H9 (cell line): ENCODE results near the gene NTMT2. TPM values are rescaled to one million over a fixed set of nuclear protein-coding genes. Genes with fewer than 3 reads are reported as not detected.

Experiments used
- DNase-seq: peaks from one replicate; pipeline ENCODE4 v3.0.0-alpha.2; 2017
- H2AFZ ChIP-seq: one replicate; pipeline ENCODE4 v1.6.1; 2013; ENCODE audit warnings: mild to moderate bottlenecking, low read length, control low read depth, moderate library complexity
- H2AK5ac ChIP-seq: 2 replicates; pipeline ENCODE4 v1.6.1; 2013; ENCODE audit warnings: low read length, control low read depth, mixed read lengths; ENCODE audit not compliant: insufficient read length
- H2BK120ac ChIP-seq: one replicate; pipeline ENCODE4 v1.6.1; 2013; ENCODE audit warnings: low read depth, mild to moderate bottlenecking, low read length, control low read depth, inconsistent platforms; ENCODE audit not compliant: poor library complexity, severe bottlenecking
- H2BK12ac ChIP-seq: 2 replicates; pipeline ENCODE4 v1.6.1; 2013; ENCODE audit warnings: low read length, control low read depth, mixed read lengths, low read depth; ENCODE audit not compliant: insufficient read length
- H2BK15ac ChIP-seq: 2 replicates; pipeline ENCODE4 v1.6.1; 2013; ENCODE audit warnings: low read depth, low read length, control low read depth
- H2BK20ac ChIP-seq: one replicate; pipeline ENCODE4 v1.6.1; 2013; ENCODE audit warnings: low read depth, mild to moderate bottlenecking, low read length, control low read depth, inconsistent platforms; ENCODE audit not compliant: poor library complexity, severe bottlenecking
- H2BK5ac ChIP-seq: 2 replicates; pipeline ENCODE4 v1.6.1; 2013; ENCODE audit warnings: low read length, control low read depth, mixed read lengths; ENCODE audit not compliant: insufficient read length
- H3K14ac ChIP-seq: 2 replicates; pipeline ENCODE4 v1.6.1; 2013; ENCODE audit warnings: low read length, control low read depth; ENCODE audit not compliant: insufficient read depth
- H3K18ac ChIP-seq: 2 replicates; pipeline ENCODE4 v1.6.1; 2013; ENCODE audit warnings: low read depth, mild to moderate bottlenecking, mixed read lengths, low read length, control low read depth; ENCODE audit not compliant: insufficient read length
- H3K23ac ChIP-seq: 2 replicates; pipeline ENCODE4 v1.6.1; 2013; ENCODE audit warnings: low read length, control low read depth, mixed read lengths, low read depth; ENCODE audit not compliant: insufficient read length
- H3K23me2 ChIP-seq: 2 replicates; pipeline ENCODE4 v1.6.1; 2013; ENCODE audit warnings: low read depth, mild to moderate bottlenecking, mixed read lengths, low read length, control low read depth; ENCODE audit not compliant: insufficient read length, poor library complexity, severe bottlenecking
- H3K27ac ChIP-seq: 2 replicates; pipeline ENCODE4 v1.5.1; 2013; ENCODE audit warnings: low read length, control low read depth, mixed read lengths, low read depth; ENCODE audit not compliant: insufficient read length
- H3K27me3 ChIP-seq: 2 replicates; pipeline ENCODE4 v1.6.1; 2013; ENCODE audit warnings: low read length, control low read depth, inconsistent platforms; ENCODE audit not compliant: insufficient read depth
- H3K4ac ChIP-seq: 2 replicates; pipeline ENCODE4 v1.6.1; 2013; ENCODE audit warnings: low read depth, mild to moderate bottlenecking, control low read depth, inconsistent platforms, low read length, moderate library complexity
- H3K4me1 ChIP-seq: 2 replicates; pipeline ENCODE4 v1.6.1; 2013; ENCODE audit warnings: low read length, control low read depth, inconsistent platforms; ENCODE audit not compliant: insufficient read depth
- H3K4me2 ChIP-seq: 2 replicates; pipeline ENCODE4 v1.6.1; 2013; ENCODE audit warnings: low read length, control low read depth, mixed read lengths; ENCODE audit not compliant: insufficient read length, insufficient read depth
- H3K56ac ChIP-seq: 2 replicates; pipeline ENCODE4 v1.6.1; 2013; ENCODE audit warnings: low read depth, mild to moderate bottlenecking, mixed read lengths, low read length, control low read depth; ENCODE audit not compliant: insufficient read length
- H3K79me1 ChIP-seq: 2 replicates; pipeline ENCODE4 v1.6.1; 2013; ENCODE audit warnings: low read depth, mild to moderate bottlenecking, moderate library complexity, low read length, control low read depth, inconsistent platforms; ENCODE audit not compliant: insufficient read depth, poor library complexity, severe bottlenecking
- H3K79me2 ChIP-seq: 2 replicates; pipeline ENCODE4 v1.6.1; 2013; ENCODE audit warnings: low read length, control low read depth, inconsistent platforms; ENCODE audit not compliant: insufficient read depth
- H3K9ac ChIP-seq: 2 replicates; pipeline ENCODE4 v1.6.1; 2013; ENCODE audit warnings: low read length, control low read depth, mixed read lengths; ENCODE audit not compliant: insufficient read length; ENCODE audit errors: extremely low read depth
- H3K9me3 ChIP-seq: one replicate; pipeline ENCODE4 v1.6.1; 2013; ENCODE audit warnings: low read depth, low read length, inconsistent platforms; ENCODE audit not compliant: control insufficient read depth
- H3T11ph ChIP-seq: one replicate; pipeline ENCODE4 v1.6.1; 2013; ENCODE audit warnings: mild to moderate bottlenecking, low read length, control low read depth, inconsistent platforms
- H4K20me1 ChIP-seq: one replicate; pipeline ENCODE4 v1.6.1; 2013; ENCODE audit not compliant: control insufficient read depth, insufficient read length, insufficient read depth
- H4K5ac ChIP-seq: 2 replicates; pipeline ENCODE4 v1.6.1; 2013; ENCODE audit warnings: low read depth, mild to moderate bottlenecking, mixed read lengths, low read length, control low read depth; ENCODE audit not compliant: insufficient read length
- H4K8ac ChIP-seq: replicated peaks from 2 replicates; pipeline ENCODE4 v1.6.1; 2013; ENCODE audit warnings: low read length, control low read depth, mixed read lengths, low read depth; ENCODE audit not compliant: insufficient read length
- H4K91ac ChIP-seq: 2 replicates; pipeline ENCODE4 v1.6.1; 2013; ENCODE audit warnings: low read depth, mild to moderate bottlenecking, moderate library complexity, mixed read lengths, low read length, control low read depth; ENCODE audit not compliant: insufficient read length
- H3K27ac Mint-ChIP-seq, 3 experiments: 2 replicates in 2 of 3; 3 replicates in 1 of 3; pipeline ENCODE4 v1.8.0; 2020 to 2021; ENCODE audit warnings: mixed read lengths in 3 of 3, mild to moderate bottlenecking in 1 of 3, moderate library complexity in 1 of 3
- H3K27me3 Mint-ChIP-seq: 2 replicates; pipeline ENCODE4 v1.8.0; 2021; ENCODE audit warnings: low read depth, mild to moderate bottlenecking, moderate library complexity, mixed read lengths
- H3K36me3 Mint-ChIP-seq, 3 experiments: 2 replicates in 2 of 3; 3 replicates in 1 of 3; pipeline ENCODE4 v1.8.0; 2020 to 2021; ENCODE audit warnings: low read depth in 3 of 3, mixed read lengths in 3 of 3; ENCODE audit not compliant: insufficient read depth in 1 of 3
- H3K4me1 Mint-ChIP-seq, 2 experiments: 2 replicates each; pipeline ENCODE4 v1.8.0; 2020; ENCODE audit warnings: mixed read lengths in 2 of 2
- H3K4me3 Mint-ChIP-seq, 2 experiments: 2 replicates in 1 of 2; 3 replicates in 1 of 2; pipeline ENCODE4 v1.8.0; 2020 to 2021; ENCODE audit warnings: mild to moderate bottlenecking in 2 of 2, mixed read lengths in 2 of 2, moderate library complexity in 1 of 2
- H3K9me3 Mint-ChIP-seq, 2 experiments: 2 replicates in 1 of 2; 3 replicates in 1 of 2; pipeline ENCODE4 v1.8.0; 2020; ENCODE audit warnings: mild to moderate bottlenecking in 2 of 2, mixed read lengths in 2 of 2, moderate library complexity in 1 of 2
- CTCF ChIP-seq: fragments of 200-600 bp; sonication (generic); conservative IDR thresholded peaks from 3 replicates; pipeline ENCODE4 v1.8.0; 2021; ENCODE audit warnings: antibody characterized with exemption, mild to moderate bottlenecking
- WGBS: extraction: QIAGEN DNeasy Blood & Tissue Kit; methylation state at CpG from one replicate; pipeline ENCODE4 v1.1.7; 2013; ENCODE audit warnings: missing lambda C conversion rate, low lambda C conversion rate, mixed read lengths; ENCODE audit not compliant: insufficient read length; ENCODE audit errors: extremely low coverage; 5-methylcytosine and 5-hydroxymethylcytosine counted together
- total RNA-seq: library from RNA; stranded (reverse); gene quantifications from 2 replicates; pipeline ENCODE4 v1.2.1, GENCODE V29; 2021

NTMT2 gene
- total RNA-seq, 1 experiment from 2014 or later: 0.28 TPM

DNA sequence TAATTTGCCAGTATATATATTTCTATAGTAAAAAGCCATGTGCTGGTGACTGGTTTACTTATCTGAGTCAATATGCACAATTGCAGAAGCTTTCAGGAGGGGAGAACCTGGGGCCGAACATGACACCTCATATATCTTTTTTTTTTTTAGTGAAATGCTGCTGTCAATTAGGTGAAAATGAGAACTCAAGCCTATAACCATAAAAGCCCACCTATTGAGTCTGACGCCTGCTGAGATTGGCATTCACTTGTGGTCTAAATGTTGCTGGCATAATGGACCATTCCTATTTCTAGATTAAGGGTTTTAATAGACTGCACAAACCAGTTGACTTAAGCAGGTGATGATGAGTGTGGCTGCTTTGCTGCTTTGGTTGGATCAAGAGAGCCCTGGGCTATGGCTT is 10.8 kb downstream of the NTMT2 start:
- Histone ChIP-seq H4K8ac (no peak overlapping the region), H3K14ac (no peak overlapping the region), H3K4me1 (no peaks in the 10 kb centered on the region), H3K18ac (no peak overlapping the region), H3K79me2 (no peaks in the 10 kb centered on the region), H4K5ac (no peak overlapping the region), H2BK20ac (no peak overlapping the region), H3K27ac (no peak overlapping the region), H2BK5ac (no peak overlapping the region), H2BK15ac (no peak overlapping the region), H3K9me3 (no peaks in the 10 kb centered on the region), H2AFZ (no peak overlapping the region), H3K23ac (no peak overlapping the region), H3T11ph (no peak overlapping the region), H3K4ac (no peak overlapping the region), H3K79me1 (no peaks in the 10 kb centered on the region), H4K91ac (no peak overlapping the region), H2BK12ac (no peak overlapping the region), H4K20me1 (no peaks in the 10 kb centered on the region), H3K9ac (no peak overlapping the region), H2BK120ac (no peak overlapping the region), H2AK5ac (no peak overlapping the region), H3K56ac (no peak overlapping the region), H3K27me3 (no peaks in the 10 kb centered on the region), H3K23me2 (no peaks in the 10 kb centered on the region), H3K4me2 (no peak overlapping the region)
- Mint-ChIP-seq H3K27me3 (no peaks in the 10 kb centered on the region), H3K9me3 (peaks cover 3 to 11% of the 10 kb centered on the region in 2 experiments; a peak in 4 of 5 replicates), H3K4me3 (no peak overlapping the region), H3K36me3 (peaks cover 4% of the 10 kb centered on the region in 3 experiments; a peak in 5 of 7 replicates), H3K4me1 (no peaks in the 10 kb centered on the region), H3K27ac (no peak overlapping the region)
- no peak for DNase-seq
- no peak for TF ChIP-seq CTCF
- no CpG with 5 or more reads among the region's 2 CpGs for WGBS
